Activated CD8-positive, alpha-beta memory T cell treated with anti-CD3 and anti-CD28 coated beads, Interleukin-2, amount 50 U/mL, for 24 hours (primary cell): Measurements from ENCODE around the gene PI4KA.
"Not testable (repeated sequence)": the region's sequence is repeated elsewhere in the genome, so short reads cannot be mapped to it uniquely, and the experiment has no call there.

Experiments
- DNase-seq: peaks from one replicate; pipeline ENCODE4 v3.0.0-alpha.2; 2020; ENCODE audit errors: extremely low read depth

The PI4KA gene

DNA sequence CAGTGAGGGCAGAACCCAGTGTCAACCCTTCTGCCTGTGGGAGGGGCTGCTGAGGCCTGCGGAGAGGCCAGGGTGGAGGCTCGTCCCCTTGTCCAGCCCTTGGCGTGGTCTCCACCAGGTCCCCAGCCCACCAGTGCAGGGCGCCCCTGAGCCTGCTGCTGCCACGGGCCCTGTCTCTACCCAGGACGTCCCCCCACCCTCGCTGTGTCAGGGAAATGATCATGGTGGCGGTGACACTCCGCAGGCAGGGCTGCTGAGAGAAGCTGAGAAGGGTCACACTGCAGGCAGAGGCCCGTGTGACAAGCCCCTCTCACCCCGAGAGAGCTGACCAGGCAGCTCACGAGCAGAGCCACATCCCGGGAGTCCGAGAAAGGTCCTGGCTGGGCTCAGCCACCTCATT is 164.4 kb downstream of the PI4KA start:
- DNase-seq: not testable (repeated sequence)

DNA sequence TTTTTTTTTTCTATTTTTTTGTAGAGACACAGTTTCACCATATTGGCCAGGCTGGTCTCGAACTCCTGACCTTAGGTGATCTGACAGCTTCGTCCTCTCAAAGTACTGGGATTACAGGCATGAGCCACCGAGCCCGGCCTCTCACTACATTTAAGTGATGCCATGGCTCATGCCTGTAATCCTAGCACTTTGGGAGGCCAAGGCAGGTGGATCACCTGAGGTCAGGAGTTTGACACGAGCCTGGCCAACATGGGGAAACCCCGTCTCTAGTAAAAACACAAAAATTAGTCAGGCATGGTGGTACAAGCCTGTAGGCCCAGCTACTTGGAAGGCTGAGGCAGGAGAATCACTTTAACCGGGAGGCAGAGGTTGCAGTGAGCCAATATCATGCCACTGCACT is 165.7 kb downstream of the PI4KA start:
- not testable (repeated sequence) for DNase-seq

DNA sequence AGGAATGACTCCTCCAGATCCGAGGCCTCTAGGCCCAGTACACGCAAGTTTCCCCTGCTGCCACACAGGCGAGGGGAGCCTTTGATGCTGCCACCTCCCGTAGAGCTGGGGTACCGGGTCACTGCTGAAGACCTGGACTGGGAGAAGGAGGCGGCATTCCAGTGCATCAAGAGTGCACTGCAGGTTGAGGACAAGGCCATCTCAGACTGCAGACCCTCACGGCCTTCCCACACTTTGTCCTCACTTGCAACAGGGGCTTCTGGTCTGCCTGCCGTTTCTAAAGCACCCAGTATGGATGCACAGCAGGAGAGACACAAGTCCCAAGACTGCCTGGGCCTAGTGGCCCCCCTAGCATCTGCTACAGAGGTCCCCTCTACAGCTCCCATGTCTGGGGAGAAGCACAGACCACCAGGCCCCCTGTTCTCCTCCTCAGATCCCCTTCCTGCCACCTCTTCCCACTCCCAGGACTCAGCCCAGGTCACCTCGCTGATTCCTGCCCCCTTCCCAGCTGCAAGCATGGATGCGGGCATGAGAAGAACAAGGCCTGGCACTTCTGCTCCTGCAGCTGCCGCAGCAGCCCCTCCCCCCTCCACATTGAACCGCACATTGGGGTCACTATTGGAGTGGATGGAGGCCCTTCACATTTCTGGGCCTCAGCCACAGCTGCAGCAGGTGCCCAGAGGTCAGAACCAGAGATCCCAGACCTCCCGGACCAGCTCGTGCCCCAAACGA is 167.9 kb downstream of the PI4KA start:
- DNase-seq: not testable (repeated sequence)

DNA sequence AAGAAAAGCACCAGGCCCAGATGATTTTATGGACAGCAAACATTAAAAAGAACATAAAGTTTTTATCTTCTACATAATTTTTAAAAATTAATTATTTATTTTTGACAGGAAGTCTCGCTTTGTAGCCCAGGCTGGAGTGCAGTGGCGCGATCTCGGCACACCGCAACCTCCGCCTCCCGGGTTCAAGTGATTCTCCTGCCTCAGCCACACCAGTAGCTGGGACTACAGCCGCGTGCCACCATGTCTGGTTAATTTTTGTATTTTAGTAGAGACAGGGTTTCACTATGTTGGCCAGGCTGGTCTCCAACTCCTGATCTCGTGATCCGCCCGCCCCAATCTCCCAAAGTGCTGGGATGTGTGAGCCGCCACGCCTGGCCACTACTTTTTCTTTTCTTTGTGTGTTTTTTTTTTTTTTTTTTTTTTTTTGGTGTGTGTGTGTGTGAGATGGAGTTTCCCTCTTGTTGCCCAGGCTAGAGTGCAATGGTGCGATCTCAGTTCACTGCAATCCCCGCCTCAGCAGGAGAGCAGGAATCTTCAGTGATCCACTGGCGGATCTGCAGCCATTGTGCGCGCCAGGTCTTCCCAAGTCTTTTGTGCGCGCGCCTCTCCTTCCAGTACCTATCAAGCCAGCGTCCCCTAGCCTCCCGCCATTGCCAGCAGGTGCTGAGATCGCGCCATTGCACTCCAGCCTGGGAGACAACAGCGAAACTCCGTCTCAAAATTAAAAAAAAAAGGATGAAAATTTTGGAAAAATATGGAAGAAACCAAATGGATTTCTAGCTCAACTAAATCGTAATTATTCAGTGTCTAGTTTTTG is 171.0 kb downstream of the PI4KA start:
- not testable (repeated sequence) for DNase-seq

DNA sequence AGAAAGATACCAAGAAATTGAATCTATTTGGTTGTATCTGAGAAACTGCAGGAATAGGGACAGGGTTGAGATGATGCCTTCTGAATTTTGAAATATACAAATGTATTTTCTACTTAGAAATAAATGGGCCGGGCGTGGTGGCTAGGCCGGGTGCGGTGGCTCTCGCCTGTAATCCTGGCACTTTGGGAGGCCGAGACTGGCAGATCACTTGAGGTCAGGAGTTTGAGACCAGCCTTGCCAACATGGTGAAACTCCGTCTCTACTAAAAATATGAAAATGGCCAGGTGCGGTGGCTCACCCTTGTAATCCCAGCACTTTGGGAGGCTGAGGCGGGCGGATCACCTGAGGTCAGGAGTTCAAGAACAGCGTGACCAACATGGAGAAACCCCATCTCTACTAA is 172.8 kb downstream of the PI4KA start:
- not testable (repeated sequence) for DNase-seq

DNA sequence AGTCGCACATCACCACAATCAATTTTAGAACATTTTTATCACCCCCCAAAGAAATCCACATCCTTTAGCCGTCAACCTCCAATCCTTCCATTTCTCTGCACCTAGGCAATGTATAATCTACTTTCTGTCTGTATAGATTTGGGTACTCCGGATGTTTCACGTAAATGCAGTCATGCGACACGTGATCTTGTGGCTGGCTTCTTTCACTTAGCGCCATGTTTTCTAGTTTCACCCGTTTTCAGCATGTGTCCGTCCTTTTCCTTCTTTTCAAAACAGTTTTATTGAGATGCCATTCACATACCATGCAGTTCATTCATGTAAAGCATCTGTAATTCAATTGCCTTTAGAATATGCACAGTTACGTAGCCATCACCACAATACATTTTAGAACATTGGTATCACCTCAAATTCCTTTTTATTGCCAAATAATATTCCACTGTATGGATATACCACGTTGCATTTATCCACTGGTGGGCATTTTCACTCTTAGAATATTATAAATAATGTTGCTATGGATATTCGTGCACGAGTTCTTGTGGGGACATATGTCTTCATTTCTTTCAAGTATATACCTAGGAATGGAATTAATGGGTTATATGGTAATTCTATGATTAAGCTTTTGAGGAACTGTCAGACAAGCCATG is 179.7 kb downstream of the PI4KA start:
- DNase-seq: not testable (repeated sequence)

DNA sequence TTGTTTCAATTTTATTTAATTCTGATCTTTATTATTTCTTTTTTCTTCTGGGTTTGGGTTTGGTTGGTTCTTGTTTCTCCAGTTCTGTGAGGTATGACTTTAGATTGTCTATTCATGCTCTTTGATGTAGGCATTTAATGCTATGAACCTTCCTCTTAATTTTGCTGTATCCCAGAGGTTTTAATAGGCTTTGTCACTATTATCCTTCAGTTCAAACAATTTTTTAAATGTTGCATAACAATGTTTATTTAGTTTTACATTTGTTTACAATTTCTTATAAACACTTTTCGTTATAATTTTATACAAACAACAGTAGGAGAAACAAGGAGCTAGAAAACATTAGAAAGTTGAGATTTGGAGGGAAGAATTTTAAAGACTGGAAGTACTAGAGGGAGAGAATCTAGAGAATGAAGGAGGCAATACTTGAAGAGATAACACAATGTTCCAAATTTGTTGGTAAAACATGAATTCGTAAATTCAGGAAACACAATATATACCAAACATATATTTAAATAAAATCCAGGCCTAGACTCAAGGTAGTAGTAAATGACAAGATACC is 180.8 kb downstream of the PI4KA start:
- no peak for DNase-seq

DNA sequence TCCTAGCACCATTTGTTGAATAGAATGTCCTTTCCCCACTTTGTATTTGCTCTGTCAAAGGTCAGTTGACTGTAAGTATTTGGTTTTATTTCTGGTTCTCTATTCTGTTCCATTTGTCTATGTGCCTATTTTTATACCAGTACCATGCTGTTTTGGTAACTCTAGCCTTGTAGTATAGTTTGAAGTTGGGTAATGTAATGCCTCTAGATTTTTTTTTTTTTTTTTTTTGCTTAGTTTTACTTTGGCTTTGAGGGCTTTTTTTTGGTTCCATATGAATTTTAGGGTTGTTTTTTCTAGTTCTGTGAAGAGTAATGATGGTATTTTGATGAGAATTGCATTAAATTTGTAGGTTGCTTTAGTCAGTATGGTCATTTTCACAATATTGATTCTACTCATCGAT is 183.0 kb downstream of the PI4KA start:
- not testable (repeated sequence) for DNase-seq

DNA sequence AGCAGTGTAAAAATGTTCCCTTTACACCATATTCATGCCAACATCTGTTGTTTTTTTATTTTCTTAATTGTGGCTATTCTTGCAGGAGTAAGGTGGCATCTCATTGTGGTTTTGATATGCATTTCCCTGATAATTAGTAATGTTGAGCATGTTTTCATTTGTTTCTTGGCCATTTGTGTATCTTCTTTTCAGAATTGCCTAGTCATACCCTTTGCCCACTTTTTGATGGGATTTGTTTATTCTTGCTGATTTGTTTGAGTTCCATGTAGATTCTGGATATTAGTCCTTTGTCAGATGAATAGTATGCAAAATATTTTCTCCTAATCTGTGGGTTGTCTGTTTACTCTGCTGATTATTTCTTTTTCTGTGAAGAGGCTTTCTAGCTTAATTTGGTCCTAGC is 183.6 kb downstream of the PI4KA start:
- DNase-seq: no peak

DNA sequence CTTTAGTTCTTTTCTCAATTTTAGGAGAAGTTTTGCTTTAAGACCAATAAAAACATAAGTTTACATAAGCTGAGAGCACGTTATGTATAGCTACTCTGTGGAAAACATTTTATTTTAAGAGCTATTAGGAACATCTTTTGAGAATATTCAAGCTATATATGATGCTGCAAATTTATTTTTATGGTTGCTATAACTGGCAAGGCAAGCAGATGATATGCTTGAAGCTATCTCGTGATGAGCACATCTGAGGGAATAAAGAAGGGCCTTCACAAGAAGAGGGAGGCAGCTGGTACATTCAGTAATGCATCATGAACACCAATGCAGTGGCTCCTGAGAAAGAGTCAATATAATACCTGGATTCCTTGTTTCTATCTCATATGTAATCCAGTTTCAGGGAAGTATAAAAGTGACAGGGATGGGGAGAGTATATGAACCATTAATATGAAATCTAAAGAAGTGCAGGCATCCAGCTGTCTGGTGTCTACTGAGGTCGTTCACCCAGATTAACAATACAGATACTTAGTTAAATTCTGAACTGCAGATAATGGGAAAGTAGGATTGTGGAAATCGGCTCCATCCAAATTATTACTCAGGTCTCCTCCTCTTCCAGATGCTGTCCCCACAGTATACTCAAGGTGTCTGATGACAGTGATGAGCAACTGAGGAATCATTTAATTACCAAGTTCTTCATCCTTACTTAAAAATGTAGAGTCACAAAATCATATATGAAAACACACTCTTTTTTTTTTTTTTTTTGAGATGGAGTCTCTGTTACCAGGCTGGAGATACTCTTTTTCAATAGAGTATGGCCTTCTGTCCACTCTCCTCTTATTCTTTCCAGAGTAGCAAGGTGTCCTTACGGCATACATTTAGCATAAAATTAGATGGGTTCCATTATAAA is 185.1 kb downstream of the PI4KA start:
- DNase-seq: no peak

DNA sequence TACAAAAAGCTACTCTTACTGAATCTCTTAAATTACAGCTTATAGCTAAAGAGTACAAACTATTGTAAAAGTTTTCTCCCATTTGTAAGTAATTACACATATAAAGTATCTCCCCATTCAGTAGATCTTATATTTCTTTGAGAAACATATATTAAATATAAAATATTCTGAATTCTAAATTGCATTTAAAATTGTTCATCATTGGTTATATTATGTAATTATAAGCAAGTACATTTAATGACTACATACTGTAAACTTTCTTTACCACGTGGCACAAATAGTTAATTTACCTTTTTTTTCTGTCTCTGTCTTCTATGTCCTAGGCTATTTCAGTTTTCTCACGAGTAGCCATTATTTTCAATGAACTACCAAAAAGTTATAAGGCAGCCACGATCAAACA is 185.9 kb downstream of the PI4KA start:
- DNase-seq: no peak

DNA sequence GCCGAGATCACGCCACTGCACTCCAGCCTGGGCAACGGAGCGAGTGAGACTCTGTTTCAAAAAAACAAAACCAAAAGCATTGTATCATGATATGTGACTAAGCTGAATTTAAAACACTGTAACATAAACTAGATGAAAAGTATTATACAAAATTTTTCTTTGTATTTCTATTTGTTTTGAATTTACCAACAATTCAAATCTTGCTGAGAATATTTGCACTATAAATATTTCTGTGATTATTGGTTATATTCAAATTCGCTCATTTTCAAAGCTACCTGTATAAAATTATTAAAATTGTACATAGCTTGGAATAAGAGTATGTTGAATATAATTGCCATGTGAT is 186.6 kb downstream of the PI4KA start:
- DNase-seq: no peak

DNA sequence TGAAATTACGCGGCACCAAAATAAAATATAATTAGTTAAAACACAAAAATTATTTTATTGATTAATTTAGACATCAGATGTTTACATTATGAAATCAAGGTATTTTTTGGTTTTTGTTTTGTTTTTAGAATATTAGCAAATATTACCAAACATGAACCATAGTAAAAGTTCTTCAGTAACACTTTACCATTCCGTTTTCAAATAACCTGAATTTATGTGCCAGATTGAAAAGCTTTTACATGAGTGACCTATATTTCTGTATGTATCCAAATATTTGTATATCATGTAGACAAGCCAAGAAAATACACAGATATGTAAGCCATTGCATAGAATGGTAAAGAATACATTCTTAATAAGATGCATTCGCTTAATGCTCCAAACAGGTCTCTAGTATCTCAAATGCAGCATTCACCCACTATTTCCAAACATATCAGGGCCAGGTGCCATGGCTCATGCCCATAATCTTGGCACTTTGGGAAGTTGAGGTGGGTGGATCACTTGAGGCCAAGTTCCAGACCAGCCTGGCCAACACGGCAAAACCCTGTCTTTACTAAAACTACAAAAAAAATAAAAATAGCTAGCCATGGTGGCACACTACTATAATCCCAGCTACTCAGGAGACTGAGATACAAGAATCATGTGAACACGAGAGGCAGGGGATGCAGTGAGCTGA is 187.1 kb downstream of the PI4KA start:
- DNase-seq: no peak

DNA sequence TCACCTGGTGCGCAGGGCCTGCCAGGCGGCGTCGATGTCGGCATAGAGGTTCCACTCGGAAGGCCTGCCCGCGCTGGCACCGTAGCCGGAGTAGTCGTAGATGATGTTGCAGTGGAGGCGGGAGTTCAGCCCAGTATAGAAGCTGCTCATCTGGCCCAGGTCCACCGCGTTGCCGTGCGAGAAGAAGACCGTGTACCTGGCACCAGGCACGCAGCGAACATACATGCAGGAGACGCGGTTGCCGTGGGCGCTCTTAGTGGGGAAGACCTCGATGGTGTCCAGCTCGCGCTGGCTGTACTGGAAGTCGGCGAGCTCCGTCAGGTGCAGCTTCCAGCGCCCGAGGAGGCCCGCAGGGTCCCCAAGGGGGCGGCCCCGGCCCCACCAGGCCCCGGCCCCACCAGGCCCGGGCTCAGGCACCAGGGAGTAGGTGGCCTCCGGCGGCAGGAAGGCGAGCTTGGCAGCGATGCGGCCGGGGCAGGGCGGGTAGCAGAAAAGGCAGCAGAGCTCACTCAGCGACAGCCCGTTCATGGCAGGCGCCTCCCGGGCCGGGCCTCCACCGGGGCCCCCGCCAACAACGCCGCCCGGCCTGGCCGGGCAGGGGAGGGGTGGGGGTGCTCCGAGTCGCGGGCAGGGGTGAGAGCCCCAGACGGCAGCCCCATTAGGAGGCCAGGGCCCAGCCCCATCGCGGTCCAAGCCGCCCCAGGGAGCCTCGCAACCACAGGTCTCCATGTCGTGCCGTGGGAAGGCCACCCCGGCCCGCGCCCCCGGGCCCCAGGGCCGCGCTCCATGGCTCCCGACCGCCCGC is 188.0 kb downstream of the PI4KA start:
- DNase-seq: not testable (repeated sequence)

DNA sequence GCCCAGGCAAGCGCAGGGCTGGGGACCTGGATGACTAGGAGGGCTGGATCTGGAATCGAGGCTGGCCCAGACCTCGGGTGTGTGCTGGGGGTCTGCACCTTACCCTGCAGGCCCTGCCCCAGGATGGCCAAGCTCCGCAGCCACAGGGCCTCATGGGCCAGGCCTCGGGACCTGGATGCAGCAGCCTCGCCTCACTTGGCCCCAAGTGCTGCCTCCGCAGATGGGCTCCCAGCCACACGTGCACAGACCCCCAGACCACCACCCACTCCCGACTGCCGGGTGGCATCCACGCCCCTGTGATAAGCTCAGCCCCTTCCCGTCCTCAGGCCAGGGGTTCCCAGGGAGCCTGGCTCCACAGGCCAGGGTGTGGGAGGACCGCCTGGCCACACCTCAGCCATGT is 188.7 kb downstream of the PI4KA start:
- DNase-seq: not testable (repeated sequence)

DNA sequence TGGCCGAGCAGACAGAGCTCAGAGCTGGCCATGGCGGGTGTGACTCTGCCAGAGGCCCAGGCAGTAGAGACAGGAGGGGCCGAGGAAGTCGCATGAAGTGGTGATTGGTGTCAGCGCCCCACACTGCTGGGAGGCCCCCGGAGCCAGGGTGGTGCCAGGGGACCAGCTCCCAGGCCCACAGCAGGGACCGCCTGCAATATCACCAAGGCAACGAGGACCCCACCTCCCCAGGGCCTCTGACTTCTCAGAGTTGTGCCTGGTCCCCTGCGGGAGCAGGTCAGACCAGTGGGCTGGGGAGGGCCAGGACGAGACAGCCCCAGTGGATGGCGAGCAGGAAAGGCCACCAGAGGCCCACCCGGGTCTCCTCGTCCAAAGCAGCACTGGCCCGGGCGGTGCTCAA is 189.1 kb downstream of the PI4KA start:
- not testable (repeated sequence) for DNase-seq

DNA sequence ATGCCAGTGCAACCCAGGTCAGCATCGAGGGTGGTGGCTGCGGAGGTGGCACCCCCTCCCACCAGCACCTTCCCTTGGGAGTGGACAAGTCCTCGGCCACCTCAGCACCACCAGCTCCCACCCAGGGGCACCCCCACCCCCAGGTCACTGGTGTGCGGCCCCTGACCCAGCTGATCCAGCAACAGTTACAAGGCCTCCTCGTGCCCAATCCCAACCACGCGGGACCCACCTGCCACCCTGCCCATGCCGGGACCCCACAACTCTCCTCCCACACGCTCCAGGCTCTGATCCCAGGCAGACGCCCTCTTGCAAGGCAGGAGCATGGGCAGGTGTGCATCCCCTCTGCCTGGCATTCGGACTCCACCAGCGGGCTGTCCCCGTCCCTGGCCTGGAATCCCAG is 189.8 kb downstream of the PI4KA start:
- DNase-seq: not testable (repeated sequence)

DNA sequence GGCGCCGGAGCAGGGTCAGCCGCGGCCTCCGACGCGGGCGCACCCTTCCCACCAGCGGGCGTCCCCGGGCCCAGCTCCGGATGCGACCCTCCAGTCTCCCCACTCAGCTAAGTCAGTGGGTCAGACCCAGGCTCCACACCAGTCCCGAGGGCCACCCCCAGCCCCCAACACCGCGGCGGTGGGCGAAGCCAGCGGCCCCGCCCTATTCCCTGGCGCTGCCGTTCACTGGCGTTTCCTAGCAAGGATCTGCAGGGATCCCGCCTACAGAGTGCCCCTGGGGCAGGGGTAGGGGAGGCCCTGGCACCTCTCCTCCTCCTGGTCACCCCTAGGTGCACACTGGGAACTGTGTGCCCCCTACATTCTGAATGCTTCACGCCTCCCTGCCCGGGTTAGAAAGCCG is 190.4 kb downstream of the PI4KA start:
- not testable (repeated sequence) for DNase-seq

DNA sequence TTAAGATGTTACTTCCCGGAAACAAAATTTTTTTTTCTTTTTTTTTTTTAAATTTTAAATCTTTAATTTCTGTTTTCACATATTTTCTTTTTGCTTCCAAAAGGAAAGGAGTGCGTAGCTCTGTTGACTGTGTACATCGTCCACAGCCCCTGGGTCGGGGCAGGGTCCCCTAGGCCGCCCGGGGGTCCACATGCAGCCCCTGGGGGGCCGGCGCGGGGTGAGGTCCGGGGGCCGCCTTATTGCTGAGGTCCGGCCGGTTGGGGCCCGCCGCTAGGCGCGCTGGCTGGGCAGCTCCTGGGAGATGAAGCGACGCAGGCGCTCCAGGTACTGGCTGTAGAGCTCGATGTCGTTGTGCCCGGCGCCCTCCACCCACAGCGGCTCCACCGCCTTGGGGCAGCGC is 191.1 kb downstream of the PI4KA start:
- DNase-seq: not testable (repeated sequence)

DNA sequence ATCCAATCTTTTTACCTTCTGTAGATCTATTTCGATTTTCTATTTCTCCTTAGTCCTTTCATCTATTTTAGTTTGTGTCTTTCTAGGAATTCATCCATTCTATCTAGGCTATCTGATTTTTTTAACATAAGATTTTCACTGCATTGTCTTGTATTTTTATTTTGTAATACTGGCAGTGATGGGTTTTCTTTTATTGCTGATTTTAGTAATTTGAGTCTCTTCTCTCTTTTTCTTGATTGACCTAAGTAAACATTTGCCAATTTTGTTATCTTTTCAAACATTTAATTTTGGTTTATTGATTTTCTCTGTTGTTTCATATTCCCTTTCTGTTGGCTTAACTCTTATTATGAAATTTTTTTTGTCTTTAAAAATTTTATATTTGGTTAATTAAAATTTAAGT is 192.1 kb downstream of the PI4KA start:
- DNase-seq: no peak
